SKM-1 (cell line): ENCODE measurements around the gene SSBP3.

Source experiments
- DNase-seq: peaks from one replicate; lab custom pipeline; 2025; ENCODE audit not compliant: unreplicated experiment; lab: John Stamatoyannopoulos, UW

The SSBP3 gene

DNA sequence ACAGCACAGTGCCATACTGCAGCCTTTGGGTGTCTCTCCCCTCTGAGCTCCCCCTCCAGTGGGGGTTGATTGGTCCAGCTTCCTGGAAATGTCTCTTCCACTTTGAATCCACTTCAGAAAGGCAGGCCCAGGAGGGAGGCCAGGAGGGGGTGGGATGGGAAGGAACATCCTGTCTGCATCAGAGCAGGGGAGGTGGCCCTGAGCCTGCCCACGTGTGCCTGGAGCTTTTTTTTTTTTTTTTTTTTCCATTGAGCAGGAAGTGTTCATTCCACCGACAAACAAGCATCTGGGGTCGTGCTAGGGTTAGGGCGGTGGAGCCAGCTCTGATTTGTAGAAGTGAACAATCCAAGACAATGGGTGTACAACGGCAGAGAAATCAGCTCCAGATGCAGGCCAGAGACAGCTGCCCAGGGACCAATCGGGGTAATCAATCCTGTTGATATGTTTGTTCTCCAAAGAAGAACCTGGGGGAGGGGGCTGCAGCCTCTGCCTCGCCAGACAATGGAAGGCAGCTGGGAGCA lies 93.3 kb downstream of the SSBP3 start:
- no peak for DNase-seq

DNA sequence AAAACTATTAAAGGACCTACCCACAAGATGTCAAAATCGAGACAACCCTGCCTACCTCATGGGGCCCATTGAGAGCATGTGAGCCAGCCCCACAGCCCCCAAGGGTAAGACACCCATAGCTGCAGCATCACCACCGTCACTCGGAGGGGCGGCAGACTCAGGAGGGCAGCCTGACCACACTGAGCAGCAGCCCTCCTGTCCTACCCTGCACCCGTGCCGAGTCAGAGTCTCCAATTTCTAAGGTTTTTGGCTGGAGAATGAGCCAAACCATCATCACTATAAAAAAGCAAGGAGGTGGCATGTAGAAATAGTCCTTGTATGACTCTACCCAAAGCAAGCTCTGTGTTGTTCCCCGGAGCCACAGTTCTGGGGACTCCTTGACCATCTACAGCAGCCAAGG lies 94.7 kb downstream of the SSBP3 start:
- DNase-seq, result no peak

DNA sequence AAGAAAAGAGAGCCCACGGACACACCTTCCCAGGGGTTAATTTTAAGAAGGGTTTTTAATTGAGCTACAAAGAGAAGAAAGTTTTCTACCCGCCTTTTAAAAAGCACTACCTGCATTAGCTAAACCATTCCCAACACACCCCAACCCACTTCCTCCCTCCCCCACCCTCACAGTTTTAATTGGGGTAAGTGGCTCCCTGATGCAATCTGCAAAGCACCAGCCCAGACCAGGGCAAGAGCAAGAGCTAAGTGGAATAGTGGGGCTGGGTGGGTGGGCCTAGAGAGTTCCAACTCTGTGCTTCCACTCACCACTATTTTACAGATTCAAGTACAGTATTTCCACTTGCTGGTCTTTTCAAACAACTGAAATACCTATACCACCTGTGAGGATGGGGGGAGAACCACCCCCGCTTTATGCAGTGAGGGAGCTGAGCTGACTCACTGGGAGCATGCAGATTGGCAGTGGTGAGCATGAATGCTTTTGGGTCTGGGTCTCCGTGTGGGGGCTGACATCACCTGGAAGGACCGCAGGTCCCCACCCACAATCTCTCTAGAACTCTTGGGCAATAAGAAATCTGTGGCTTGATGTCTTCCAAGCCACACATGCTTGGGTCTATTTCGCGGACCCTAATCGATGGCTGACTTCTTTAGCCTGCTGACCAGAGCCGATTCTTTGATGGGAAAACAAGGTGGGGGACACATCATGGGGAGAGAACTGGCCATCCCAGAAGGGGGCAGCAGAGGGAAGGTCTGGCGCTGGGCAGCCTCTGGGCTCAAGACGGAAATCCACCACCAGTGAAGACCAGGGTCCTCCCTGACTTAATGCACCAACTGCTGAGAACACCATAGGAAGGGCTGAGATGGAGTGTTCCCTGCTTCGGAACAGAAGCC lies 95.5 kb downstream of the SSBP3 start:
- no peak for DNase-seq

DNA sequence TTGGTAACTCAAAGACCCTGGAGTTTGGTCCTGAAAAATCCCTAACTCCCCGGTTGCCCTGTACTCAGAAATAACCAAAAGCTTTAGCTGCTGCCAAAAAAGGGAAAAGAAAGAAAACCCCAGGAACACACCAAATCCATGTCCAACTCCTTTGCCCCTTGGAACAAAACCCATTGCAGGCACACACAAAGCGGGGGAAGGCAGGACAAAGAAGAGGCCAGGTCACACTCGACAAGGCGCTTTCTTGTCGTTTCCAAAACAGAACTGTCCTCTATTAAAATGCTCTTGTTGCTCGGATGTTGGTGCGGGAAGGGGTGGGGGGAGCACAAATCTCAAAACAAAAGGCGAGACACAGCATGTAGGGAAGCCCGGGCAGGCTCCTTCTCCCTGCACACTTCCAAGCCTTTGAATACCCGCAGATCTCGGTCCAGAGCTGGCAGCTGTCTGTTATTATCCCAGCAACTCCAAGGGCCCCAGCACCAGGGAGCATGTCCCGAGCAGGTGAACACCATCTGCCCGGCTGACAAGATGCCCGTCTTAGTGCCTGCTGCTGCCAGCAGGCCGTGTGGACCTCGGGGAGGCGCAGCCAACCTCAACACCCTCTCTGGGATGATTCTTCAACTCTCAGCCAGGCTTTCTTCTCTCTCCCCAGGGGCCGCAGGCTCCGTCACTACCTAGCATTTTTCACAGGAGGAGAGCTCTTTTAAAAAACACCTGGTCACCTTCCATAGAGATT lies 96.4 kb downstream of the SSBP3 start:
- no peak for DNase-seq

DNA sequence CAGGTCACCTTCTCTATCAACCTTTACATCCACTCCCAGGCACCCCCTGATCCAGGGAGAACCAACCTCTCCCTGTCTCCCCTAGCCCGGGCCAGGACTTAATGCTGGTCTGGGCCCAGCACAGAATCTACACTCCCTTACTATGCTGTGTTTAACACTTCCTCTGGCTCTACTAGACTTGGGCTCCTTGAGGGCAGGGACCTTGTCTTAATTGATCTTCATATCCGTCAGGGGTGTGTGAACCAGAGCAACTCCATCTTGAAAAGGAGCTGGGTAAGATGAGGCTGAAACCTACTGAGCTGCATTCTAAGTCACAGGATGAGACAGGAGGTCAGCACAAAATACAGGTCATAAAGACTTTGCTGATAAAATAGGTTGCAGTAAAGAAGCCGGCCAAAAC lies 98.9 kb downstream of the SSBP3 start:
- no peak for DNase-seq

DNA sequence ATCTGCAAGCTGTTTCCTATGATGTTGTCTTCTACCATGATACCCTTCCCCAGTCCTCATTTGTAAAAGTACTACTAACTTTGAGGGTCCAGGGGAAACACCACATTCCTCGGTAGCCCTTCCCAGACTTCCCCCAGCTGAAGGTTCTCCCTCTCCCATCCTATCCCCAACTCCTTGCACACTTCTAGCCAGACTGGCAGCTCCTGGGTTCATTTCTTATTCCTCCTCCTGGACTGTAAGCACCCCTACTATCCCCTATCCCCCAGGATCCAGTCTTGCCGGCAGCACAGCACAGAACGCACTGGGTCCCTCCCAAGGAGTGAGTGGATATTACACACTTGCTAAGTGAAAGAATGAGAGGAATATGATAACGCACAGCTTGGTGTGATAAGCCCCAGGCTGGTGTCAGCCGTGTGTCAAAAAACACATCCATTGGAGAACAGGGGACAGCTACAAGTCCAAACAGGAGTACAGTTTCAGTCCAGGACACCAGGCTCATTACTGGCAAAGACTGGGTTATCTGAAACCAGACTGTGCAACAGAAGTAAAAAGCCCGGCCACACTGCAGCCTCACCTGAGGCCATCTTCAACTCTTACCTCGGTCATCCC lies 100.2 kb downstream of the SSBP3 start:
- no peak for DNase-seq

DNA sequence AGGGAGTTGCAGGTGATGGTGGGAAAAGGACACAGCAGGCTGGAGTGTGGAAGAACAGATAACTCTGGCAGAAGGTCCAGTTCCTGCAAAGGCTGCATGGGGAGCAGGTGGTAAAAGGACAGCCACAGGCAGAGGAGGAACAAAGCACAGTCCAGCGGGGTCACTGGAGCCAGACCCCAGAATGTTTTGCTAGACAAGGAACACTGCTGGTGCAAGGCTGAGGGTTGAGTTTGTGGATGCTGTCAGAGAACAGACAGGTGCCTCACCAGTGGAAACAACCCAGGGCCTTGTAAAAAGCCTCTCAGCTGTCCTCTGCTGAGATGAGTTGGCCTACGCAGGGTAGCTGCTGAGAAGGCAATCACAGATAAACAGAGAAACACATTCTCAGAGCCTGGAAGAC lies 101.7 kb downstream of the SSBP3 start:
- DNase-seq, result no peak

DNA sequence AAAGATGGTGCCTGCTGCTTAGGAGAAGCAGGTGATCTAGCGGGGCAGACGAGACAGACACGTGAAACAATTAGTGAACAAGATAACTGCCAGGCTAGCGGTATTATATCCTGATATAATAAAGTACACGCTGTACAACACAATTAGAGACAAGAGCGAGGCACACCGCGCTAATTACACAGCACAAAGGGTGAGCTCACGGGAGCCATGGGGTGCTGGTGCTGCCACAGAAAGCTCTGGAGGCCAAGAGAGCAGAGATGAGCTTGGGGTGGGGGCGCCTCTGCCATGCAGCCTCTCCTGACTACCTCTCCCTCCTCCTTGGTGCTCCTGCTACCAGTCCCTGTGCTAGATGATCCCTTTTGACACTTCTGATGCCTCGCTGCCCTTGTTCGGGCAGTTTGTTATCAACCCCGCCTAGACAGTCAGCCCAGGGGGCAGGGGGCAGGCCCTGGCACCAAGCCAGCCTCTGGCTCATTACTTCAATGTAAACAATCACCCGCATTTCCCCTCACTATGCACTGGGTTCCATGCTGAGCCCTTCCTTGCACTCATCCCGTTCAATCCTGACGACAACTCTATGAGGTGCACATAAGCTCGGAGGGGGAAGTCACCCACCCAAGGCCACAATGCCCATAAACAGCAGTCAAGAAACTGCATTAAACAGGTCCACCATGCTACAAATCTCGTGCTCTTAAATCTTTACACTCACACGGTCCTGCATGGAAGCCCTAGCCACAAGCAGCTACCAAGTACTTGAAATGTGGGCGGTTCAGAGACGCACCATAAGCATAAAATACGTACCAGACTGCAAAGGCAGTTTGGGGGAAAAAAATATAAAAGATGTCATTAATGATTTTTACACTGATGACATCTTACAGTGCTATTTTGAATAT lies 103.0 kb downstream of the SSBP3 start:
- DNase-seq, result no peak

DNA sequence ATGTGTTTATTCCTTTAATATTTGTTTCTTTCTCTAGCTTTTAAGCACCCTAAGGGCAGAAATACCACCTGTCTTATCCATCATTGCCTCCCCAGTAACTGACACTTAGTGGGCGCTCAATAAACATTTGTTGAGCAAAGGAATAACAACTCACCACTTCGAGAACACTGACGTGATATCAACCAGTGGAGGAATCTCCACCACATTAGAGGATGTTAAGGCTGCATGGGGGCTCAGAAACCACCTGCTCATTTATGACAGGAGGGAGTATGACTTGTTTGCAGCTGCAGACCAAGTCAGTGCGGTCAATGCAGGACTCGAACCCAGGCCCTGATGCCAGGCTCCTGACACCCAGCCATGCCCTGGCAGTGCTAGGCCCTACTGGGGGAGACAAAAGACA lies 103.6 kb downstream of the SSBP3 start:
- DNase-seq, result no peak

DNA sequence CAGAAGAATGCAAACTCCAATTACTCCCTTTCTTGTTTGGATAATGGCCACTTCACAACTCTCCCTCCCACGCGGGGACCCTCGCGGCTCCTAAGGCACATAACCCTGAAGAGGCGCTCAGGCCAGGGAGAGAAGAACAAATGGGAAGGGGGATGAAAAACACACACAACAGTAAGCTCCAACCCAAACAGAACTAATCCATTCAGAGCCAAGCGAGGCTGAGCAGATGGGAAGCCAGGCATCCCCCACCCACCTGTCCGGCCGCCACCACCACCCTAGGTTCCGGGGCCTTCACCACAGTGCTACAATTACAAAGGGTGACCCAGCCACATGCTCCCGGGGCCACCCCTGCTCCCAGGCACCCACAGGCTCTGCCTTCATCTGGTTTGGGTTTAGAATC lies 104.7 kb downstream of the SSBP3 start:
- no peak for DNase-seq

DNA sequence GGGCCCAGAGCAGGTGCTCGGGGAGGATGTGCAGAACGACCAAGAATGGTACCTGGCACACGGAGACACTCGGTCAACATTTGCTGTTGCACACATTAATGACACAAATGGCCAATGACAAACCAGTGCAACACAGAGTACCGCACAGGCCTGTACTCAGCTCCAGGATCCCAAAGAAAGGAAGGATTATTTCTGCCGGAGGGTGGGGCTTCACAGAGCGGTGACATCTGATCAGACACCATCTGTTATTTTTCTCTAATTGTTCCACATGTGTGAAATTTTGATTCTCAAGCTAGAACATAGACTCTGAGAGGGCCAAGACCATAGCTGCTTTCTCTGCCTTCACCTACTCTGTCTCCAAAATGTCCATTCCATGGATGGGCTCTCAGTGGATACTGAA lies 105.8 kb downstream of the SSBP3 start:
- no peak for DNase-seq

DNA sequence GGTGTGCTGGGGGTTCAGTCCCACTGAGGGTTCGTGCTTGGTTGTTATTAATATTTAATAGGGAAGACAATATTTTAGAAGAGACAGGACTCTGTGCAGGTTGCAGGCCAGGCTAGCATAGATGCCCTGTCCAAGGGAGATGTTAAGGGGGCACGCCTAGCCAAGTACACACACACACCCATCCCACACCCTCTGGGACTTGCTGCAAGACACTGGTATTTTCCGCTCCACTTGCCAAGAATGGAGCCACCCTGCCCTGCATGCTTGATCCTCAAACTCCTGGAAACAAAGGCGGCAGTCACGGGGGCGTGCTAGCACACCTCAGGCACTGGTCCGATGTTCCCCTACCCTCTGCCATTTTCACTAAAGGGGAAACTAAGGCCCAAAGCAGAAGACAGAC lies 107.2 kb downstream of the SSBP3 start:
- no peak for DNase-seq

DNA sequence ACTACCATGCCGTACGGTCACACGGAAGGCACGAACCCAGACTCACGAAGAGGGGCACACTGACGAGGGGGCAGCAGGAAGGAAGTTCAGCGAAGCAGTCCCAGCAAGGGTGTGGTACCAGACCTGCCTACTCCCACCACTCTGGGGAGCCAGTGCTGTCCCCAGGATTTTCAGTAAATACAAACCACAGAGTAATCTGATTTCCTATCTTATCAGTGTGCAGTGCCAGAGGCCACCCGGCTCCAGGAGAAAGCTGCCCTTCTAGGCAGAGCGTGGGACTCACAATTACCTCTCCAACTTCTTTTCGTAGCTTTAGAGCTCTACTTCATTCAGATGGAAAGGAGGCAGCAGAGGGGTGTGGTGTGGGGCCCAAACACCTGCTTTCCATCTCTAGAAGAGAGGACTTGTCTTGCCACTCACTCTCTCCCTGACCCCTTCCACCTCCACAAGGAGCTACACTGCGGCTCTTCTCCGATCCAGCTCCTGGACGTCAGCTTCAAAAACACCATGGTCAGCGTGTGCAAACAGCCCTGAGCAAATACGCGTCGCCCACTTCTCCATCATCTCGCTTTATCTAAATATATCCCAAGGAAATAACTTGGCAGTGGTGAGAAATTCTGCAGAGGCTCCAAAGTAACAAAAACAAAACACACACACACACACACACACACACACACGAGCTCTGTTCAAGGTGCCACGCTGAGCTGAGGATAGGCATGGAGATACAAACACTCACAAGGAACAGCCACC lies 107.7 kb downstream of the SSBP3 start:
- no peak for DNase-seq

DNA sequence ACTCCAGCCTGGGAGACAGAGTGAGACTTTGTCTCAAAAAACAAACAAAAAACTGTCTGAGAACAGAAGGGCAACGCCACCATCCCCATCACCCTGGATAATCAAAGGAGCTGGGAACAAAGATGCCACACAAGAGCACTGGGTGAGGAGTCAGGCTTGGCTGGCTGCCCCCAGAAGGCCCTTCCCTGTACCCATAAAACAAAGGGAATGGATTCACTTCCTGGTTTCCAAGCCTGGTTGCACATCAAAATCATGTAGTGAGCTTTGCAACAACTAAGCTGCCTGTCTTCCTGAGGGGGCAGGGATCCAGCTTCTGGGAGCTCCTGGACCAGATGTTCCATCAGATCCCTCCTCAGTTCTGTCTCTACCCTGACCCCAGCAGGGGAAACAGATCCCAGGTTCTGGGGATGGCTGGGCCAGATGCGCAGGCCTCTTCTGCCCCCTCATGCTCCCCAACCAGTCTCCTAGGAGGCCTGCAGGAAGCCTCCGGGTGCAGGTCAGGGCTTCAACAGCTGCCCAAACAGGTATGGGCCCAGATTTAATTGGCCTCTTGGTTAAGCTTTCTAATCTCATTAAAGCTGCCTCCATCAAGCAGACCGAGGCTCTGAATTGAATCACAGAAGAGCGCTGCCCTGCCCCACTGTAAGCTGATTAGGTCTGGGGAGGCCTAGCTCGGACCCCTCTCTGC lies 108.5 kb downstream of the SSBP3 start:
- DNase-seq, result no peak

DNA sequence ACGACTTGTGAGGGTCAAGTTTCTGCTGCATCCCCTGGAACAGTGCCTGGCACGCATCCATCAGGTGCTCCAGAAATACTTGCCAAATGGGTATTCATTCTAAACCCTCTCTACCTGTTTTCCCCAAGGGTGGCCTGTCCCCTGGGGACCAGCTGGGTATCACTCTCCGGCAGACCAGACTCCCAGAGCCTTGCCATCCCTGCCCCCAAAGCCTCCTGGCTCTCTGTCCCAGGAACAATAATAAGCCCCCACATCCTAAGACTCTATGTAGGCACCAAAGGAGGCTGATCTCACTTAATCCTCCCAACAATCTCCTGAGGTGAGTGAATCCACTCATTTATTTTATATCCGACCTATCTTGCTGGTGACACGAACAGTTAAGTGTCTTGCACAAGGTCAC lies 109.5 kb downstream of the SSBP3 start:
- DNase-seq, result no peak

DNA sequence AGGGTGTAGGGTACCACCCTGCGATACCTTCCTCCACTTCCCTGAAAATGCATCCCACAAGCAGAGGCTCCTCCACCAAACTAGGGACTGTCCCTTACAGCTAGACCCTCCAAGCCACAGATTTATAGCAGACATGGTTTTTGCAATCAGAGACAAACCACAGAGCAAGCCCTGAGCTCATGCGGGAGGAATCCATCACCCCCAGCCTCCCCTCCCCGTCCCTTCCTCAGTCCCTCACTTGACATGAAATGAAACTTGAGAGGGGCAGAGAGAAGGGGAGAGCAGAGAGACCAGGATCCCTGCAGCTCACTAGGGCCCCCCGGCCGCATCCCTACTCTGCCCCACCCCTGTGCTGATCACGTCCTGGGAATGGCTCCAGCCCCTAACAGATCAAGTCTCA lies 111.3 kb downstream of the SSBP3 start:
- DNase-seq, result no peak

DNA sequence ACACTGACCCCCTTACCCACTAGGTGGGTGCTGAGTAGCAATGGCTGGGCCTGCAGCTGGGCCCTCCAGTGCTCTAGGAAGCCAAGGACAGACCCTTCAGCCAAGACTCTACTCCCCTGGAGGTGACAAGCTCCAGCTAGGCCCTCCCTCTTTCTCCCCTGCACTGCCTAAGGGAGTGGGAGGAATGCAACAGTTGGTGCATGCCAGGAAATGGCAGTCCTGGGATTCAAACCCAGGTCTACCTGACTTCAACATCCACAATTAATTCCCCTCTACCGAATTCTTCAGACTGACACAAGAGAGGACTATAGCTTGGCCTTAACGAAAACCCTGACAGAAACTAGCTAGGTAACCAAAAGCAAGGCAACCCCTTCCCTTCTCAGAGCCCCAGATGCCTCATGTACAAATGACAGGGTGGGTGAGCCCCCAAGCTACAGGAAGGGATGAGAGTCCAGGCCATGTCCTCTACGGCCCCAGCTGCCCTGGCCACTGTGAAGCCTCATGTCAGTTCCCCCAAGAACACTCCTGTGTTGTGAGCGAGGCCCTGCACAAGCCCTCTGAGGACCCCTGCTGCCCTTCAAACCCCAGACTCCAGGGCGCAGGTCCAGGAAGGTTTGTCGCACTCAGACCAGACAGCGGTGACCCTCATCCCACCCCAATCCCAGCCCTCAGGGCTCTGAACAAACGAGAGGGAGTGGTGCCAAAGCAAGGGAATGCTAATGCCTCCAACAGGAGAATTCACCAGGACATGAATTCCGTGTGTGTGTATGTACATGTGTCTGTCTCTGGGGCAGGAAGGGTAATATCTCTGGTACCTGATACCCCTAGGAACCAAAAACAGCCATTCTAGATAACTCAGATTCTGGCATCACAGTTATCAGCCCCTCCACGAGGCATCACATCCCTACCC lies 113.9 kb downstream of the SSBP3 start:
- DNase-seq, result no peak

DNA sequence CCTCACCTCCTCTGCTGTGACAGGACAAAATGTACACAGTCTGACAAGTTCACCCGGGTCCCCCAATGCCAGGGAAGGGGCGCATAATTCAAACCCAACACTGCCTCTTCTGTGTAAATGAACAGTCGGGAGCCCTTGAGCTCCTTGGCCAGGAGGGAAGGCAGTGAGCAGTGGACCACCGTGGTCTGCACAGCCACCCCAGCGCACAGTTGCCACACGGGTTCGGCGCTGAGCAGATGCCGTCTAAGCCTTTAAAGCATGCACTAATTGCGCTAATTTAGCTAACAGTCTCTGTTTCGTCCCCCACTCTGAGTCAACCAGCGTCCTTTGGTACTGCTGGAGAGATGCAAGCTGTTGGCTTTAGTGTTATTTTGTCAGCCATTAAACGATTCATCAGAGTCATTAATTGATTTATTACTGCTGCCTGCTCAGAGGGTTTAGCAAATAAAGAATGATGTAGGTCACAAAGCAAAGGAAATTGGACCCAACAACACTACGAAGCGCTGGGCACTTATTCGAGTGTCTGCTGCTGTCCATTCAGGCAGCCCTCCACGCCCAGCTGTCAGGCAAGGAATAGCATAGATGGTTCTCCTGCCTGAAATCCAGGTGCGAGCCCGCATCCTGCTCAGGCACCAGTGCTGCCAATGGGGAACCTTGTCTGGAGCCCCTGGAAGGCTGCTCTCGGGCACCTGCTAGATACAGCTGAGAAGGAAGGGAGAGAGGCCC lies 114.8 kb downstream of the SSBP3 start:
- no peak for DNase-seq
